NCI-H1105 (cell line): ENCODE results near the gene PDLIM5.
"Not testable (repeated sequence)": the region's sequence is repeated elsewhere in the genome, so short reads cannot be mapped to it uniquely, and the experiment has no call there.

Source experiments
- DNase-seq: peaks from one replicate; lab custom pipeline; 2025; lab: John Stamatoyannopoulos, UW

The PDLIM5 gene

DNA sequence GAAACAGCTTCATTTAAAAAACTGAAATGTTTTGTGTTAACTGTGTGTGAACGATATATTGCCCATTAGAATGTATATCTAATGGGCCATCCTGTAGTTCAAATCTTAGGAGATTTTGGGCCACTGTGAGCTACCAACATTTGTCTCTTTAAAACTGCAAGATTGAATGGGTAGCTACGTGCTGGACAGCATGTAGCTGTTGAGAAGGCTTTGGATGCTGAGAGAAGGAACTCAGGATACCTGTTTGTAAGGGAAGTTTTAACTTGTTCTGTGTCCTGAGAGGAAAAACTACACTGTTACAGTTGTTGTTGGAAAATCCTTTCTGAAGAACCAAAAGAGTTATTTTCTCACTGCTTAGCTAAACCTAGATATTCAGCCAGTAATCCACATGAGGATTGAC lies 45.9 kb downstream of the PDLIM5 start:
- no peak for DNase-seq

DNA sequence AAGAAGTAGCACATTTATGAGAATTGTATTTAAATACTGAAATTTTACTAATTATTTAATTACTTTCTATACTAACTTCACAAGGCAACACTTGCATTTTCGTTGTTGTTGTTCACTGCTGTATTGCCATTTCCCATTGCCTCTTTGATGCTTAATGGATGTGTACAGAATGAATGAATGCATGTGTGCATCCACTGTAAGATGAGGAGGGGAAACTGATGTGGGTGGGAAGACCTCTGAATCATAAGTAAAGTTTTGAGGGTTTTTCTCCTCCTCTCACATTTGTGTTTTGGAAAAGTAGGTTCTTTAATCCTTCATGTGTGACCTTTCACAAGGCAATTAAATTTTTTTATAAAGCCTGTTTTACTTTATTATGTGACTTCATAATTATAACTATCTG lies 46.8 kb downstream of the PDLIM5 start:
- no peak for DNase-seq

DNA sequence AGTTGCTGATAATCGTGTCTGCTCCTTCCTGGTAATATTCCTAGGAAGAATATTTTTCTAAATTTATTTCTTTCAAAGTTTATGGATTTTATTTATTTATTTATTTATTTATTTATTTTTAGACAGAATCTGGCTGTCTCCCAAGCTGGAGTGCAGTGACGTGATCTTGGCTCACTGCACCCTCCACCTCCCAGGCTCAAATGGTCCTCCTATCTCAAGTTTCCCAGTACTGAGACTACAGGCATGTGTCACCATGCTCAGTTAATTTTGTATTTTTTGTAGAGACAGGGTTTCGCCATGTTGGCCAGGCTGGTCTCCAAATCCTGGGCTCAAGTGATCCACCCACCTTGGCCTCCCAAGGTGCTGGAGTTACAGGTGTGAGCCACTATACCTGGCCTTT lies 48.9 kb downstream of the PDLIM5 start:
- no peak for DNase-seq

DNA sequence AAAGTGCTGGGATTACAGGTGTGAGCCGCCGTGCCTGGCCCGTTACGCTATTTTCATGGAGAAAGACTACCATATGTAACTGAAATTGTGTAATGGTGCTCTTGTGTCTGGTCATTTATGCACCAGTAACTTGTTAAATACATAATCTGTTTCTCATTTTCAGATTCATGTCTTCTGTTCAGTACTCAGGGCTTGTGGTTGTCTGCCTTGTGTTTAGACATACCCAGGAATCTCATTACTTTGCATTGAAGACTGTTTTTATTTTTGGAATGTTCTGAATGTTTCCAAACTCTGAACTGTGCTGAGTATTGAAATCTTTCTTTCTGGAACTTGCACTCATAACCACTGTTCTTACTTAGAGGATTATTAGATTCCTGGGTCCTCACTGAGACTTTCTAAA lies 52.8 kb downstream of the PDLIM5 start:
- DNase-seq: no peak

DNA sequence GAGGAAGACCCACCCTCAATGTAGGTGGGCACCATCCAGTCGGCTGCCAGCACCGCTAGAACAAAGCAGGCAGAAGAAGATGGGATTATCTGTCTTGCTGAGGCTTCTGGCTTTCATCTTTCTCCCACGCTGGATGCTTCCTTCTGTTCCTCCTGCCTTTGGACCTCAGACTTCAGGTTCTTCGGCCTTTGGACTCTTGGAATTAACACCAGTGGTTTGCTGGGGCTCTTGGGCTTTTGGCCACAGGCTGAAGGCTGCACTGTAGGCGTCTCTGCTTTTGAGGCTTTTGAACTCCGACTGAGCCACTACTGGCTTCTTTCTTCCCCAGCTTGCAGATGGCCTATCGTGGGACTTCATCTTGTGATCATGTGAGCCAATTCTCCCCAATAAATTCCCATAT lies 55.1 kb downstream of the PDLIM5 start:
- no peak for DNase-seq

DNA sequence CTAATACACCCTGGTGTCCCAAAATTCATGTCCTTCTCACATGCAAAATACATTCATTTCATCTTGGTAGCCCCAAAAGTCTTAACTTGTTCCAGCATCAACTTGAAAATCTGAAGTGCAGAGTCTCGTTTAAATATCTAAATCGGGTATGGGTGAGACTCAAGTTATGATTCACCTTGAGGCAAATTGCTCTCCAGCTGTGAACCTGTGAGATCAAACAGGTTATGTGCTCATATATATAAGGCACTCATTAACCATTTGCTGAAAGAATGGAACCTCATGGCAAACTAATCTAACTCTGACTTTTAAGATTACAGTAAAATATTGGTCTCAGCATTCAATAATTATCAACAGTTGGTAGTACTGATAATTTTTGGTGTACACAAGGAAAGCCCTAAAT lies 55.5 kb downstream of the PDLIM5 start:
- DNase-seq: no peak

DNA sequence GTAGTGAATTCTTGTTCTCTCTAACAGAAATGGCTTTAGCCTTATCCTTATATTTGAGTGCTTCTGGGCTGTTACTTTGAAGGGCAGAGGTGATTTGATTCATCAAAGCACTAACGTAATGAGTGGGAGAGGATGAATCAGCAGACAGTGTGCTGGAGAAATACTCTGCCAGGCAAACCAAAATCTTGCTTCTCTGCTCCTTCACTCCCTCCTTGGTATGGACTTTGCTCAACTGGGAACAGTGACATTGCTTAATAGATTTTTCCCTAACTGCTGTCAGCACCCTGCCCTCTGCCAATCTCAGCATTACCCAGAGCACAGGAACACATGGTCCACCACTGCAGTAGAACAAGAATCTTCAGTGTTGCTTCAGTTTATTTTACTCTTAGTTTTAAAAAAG lies 56.0 kb downstream of the PDLIM5 start:
- DNase-seq: no peak

DNA sequence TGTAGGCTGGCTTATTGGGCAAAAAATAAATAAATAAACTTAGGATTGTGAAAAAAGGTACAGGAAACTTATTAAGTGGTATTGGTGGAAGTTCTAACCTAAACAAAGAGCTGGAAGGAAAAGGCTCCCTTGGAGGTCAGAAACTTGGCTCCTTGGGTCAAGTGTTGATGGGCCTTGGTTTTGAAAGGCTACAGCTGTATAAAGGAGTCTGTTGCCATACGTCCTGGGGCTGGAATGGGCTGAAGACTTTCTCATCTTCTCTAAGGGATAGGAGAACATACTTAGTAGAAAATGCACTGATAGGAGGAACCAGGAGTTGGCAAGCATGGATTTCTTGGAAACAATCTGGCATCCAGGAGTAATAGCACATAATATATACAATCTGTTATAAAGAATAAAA lies 56.6 kb downstream of the PDLIM5 start:
- no peak for DNase-seq

DNA sequence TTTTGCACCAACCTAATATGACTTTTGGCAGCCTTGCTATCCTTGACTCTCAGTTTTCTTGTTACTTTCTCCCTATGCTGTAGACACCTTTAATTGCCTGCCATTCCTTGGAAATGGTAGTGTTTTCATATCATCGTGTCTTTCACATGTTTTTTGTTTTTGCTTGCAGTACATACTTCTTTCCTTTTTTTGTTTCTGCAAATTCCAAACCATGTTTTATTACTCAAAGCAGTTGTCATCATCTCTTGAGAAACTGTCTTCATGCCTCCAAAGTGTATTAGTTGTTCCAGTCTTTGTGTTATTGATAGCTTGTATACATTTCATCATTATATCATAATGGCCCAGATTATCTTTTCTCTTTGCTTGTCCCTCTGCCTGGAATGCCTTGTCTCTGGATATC lies 57.1 kb downstream of the PDLIM5 start:
- DNase-seq: no peak

DNA sequence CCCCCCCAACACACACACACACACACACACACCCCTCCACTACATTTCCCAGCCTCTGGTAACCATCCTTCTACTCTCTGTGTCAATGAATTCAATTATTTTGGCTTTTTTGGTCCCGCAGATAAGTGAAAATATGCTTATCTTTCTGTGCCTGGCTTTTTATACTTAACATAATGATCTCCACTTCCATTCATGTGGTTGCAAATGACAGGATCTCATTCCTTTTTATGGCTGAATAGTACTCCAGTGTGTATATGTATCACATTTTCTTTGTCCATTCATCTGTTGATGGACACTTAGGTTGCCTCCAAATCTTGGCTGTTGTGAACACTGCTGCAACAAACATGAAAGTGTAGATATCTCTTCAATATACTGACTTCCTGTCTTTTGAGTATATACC lies 59.8 kb downstream of the PDLIM5 start:
- no peak for DNase-seq

DNA sequence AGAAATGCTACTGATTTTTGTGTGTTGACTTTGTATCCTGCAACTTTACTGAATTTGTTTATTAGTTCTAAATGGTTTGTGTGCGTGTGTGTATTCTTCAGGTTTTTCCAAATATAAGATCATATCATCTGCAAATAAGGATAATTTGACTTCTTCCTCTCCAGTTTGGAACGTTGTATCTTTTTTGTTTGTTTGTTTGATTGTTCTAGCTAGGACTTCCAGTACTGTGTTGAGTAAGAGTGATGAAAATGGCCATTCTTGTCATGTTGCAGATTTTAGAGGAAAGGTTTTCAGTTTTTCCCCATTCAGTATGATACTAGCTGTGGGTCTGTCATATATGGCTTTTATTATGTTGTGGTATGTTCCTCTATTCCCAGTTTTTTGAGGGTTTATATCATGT lies 61.8 kb downstream of the PDLIM5 start:
- not testable (repeated sequence) for DNase-seq

DNA sequence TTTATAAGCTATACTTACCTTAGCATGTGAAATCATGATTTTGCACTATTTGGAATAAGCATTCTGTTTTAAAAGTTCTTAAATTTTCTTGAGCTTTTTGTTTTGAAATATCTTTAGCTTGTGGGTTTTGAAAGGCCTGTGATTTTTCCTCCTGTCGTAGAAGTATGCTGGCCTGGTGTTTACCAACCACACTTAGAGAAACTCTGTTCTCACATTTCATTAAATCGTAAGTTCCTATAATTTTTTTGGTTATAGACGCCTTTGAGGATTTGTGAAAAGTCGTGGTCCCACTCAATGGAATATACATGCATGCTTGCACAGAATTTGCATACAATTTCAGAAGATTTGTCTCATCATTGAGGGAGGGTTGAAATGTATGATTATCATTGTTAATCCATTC lies 63.6 kb downstream of the PDLIM5 start:
- no peak for DNase-seq

DNA sequence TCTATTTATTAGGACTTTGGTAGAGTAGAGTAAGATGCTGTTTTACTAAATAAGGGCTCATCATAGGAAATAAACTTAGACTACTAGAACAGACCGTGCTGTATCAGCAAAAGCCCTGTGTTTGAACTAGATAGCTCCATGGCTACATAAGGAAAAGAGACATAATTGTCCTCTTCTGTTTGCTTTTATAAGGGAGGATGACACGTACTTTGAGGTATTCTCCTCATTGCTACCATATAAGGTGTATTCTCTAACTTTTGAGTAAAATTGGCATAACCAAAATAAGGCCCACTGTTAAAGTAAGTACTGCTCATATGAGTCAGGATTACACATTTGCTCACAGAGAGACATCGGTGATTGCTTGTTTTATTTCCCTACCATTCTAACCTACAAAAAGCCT lies 64.3 kb downstream of the PDLIM5 start:
- no peak for DNase-seq

DNA sequence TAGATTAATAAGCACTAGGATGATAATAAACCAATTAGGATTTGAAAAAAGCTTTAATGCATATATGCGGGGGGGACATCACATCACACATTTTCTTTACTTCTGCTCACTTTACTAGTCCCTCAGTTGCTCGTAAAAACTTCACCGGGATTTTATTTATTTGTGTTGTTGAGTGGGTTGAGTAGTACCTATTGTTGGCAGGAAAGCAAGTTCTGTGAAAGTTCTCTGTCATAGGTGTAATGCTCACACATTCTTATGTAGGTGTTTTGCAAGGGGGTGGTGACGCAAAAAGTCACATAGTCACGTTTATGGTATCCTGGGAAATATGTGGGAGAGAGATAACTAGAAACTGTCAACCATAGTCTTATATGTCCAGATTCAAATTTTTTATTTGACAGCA lies 65.3 kb downstream of the PDLIM5 start:
- DNase-seq: no peak

DNA sequence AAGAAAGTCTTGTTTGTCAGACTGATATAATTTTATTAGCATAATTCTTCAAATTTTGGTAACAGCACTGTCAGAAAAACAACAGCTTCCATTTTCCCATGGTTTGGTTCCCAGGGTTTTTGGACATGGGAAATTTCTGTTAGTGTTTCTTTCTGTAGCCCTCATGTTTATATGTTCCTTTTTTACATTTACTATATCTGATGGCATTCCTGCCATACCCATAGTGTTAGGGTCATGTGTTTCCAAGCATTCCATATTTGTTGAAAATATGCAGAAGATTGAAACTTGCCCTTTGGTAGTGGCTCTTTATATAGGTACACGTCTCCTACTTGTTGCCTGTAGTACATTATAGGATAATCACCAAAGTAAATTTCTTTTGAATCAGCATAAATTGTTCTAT lies 65.8 kb downstream of the PDLIM5 start:
- DNase-seq: no peak

DNA sequence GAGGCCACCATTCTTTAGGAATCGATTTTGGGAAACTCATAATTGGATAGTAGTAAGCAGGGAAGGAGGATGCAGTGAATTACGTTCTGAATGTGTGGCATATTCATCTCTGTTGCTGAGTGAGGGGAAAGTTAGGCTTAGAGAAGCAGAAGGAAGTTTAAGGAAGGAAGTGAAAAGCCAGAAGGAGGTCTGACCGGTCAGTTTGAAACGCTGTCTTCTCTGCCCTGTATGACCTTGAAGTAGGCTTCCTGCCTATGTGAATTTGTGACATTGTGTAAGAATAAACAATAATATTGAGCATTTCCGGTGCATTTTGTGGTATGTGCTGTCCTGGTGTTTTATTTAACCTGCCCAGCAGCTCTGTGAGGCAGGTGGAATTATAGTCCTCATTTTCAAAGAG lies 67.3 kb downstream of the PDLIM5 start:
- DNase-seq: no peak

DNA sequence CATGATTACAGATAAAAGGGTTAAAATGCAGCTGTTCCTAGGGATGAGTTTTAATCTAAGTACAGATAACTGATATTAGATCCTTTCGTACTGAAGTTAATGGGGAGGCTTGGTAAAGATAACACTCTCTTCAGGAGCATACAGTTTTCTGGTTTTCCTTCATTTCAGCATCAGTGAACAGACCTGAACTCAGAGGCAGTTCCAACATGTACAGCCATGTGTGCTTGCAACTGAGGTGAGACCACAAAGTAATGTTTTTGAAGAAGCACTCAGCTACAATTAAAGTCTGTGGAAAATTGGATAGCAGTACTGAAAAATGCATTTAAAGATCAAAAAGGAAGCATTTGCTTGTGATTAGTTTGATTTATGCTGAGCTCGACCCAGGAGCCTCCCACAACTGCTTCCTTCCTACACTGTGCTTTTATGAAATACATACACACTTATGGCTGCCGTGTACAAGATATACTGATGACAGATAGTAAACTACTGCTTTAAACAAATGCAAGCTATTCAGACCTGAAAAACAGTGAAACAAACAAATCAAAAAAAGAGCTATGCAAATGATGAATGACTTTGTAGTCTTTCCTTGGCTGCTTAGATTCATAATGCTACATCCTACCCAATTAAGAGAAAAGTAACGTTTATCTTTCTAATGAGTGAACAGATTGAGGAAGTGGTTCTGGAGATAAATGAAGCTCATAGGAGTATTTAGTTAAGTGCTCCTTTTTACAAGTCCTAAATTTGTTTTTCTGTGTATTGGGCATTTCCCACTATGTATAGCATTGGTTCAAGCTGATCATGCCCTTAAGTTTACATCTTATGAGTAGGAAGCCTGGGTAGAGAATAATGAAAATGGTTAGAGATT lies 68.4 kb downstream of the PDLIM5 start:
- DNase-seq: no peak

DNA sequence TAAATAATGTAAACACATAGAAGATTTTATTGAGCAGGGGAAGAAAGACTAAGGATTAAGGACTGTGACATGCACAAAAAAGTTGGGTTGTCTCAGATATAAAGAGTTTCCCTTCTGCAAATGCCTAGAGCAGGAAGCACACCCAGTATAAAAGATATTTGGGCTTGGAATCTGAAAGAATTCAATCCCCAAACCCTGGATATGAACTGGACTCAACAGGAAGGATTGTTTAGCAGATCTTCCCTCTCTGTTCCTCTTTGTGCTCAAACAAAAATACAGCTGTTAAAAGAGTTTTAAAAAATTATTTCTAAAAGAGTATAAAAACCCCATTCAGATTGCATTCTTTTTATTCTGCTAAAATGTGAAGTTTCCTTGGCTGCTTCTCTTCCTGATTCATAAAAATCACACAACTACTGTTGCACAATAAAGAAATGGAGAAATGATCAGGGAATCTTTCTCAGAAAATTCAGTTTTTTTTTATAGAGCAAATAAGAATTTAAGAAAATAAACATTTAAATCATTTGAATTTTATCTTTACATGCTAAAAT lies 71.4 kb downstream of the PDLIM5 start:
- no peak for DNase-seq

DNA sequence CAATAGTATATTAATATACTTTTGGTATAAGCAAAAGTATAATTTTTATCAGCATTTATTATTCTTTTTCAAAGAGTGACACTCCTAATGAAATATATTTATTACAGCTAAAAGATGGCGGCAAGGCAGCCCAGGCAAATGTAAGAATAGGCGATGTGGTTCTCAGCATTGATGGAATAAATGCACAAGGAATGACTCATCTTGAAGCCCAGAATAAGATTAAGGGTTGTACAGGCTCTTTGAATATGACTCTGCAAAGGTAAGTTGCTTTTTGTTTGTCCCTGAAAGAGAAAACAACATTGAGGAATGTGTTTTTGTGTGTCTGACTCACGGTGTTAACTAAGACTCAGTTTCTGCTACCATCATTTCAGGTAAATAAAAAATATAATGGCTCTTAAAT lies 71.9 kb downstream of the PDLIM5 start:
- no peak for DNase-seq

DNA sequence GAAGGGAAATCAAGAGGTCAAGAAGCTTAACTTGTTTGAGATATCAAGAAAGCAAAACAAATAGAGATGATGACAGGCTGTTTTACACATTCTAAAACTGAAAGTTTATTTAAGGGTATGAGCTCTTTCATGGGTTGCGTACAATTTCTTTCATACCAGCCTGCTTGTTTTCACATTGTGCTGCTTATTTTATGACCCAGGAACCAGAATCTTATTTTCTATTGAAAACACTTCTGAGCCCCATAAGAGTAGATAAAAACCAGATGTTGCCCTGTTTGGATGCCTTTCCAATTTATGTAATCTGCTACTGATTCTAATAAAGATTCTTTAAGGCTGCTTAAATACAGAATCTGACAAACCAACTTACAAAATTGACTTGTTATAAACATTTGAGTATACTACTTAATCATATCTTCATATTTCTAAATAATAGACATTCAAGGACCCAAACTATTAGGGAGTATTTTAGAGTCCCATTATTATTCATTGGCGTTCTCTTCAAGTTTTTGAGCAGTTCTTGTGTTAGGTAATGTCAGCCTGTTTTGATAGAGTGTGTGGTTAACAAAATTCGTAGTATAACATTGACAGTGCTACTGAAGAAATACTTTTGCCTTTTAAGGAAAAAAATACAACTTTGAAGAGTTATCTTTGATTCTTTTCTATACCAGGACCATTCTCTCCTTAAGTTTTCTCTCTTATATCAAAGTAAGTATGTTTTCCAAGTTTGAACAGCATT lies 74.4 kb downstream of the PDLIM5 start:
- DNase-seq: no peak

DNA sequence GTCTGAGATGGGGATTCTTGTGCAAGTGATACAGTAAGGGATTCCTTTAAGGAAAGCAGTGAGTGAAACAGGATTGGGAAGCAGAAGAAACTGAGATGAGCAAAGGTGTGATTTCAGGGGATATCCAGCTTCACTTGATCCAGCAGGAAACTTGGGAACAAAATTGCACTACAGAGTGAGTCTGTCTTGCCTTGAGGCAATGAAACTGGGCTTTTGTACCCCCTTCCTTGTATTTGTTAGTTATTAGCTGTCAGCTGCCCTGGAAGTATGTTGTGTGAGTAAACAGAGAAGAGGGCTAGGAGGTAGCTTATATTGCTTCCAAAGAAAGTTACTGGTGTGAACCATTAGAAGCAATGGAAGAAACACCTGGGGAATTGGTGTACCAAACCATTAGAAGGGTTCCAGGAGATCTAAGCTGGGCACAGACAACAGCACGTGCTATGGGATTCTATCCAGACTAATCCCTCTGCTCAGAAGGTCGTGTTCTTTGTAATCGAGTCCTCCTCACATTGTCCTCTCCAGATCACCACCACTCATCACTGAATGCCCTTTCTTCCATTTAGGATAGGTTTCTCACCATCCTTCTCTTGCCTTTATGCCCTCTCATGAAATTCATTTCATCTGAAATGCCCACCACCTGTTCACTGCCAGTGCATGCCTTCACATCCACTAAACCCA lies 76.0 kb downstream of the PDLIM5 start:
- DNase-seq: no peak

DNA sequence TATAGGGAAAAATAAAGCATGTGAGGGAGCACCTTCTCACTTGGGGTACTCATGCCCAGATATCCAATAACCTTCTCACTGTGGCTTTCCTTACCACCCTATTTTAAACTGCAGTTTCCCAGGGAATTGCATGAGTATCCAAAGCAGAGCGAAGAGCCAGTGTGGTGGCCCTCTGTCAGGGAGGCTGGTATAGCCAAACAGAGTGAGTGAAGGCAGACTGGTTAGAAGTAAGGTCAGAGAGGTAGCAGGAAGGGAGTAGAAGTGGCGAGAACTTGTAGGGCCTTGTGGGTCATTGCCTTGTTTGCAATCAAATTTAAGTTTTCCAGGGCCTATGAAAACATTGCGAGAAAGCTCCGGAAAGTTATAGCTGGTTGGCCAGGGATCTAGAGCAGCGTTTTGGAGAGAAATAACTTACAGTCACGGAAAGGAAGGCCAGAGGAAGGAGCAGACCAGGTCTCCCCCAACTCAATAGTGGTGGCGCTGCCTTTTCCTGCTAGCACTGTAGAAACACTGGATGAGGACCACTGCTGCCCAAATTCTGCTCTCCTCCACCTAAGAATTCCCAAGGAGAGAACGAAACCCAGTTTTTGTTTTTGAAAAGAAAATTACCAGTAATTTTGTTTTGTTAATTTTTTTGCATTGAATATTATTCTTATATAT lies 77.2 kb downstream of the PDLIM5 start:
- DNase-seq: no peak
